GM19397 (cell line): Measurements from ENCODE around the gene H6PD.

ENCODE experiments used
- ATAC-seq: cut with Tn5 transposase; IDR thresholded peaks from one replicate; pipeline ENCODE4 v1.9.1; 2021; ENCODE audit warnings: mild to moderate bottlenecking, moderate library complexity; ENCODE audit not compliant: unreplicated experiment

H6PD gene

GRCh38 chr1:9240914-9241820 is 6.6 kb downstream of the H6PD start:
- ATAC-seq: no peak

- no peak for ATAC-seq
These were observed 7.3 kb downstream of the H6PD start for GRCh38 chr1:9241891-9242290.

GRCh38 chr1:9242338-9242969 is 7.9 kb downstream of the H6PD start:
- ATAC-seq: no peak

- ATAC-seq: no peak
These were observed 8.6 kb downstream of the H6PD start for GRCh38 chr1:9243066-9243739.

- no peak for ATAC-seq
These were observed 10.1 kb downstream of the H6PD start for GRCh38 chr1:9244501-9245229.

GRCh38 chr1:9245230-9245619 is 10.7 kb downstream of the H6PD start:
- no peak for ATAC-seq

GRCh38 chr1:9245661-9246060 is 11.1 kb downstream of the H6PD start:
- no peak for ATAC-seq

- no peak for ATAC-seq
These were observed 11.6 kb downstream of the H6PD start for GRCh38 chr1:9246215-9246614.

- ATAC-seq: no peak
These were observed 12.5 kb downstream of the H6PD start for GRCh38 chr1:9246841-9247785.

GRCh38 chr1:9247894-9248293 is 13.3 kb downstream of the H6PD start:
- ATAC-seq: no peak

- no peak for ATAC-seq
These were observed 14.0 kb downstream of the H6PD start for GRCh38 chr1:9248341-9249262.

- no peak for ATAC-seq
These were observed 14.6 kb downstream of the H6PD start for GRCh38 chr1:9249263-9249533.

GRCh38 chr1:9249534-9250410 is 15.2 kb downstream of the H6PD start:
- ATAC-seq: no peak

GRCh38 chr1:9250411-9251381 is 16.1 kb downstream of the H6PD start:
- ATAC-seq: no peak

GRCh38 chr1:9251501-9251900 is 16.9 kb downstream of the H6PD start:
- ATAC-seq: no peak

- ATAC-seq: no peak
These were observed 18.4 kb downstream of the H6PD start for GRCh38 chr1:9253004-9253403.

- ATAC-seq: no peak
These were observed 19.0 kb downstream of the H6PD start for GRCh38 chr1:9253453-9254105.
